IPS DF 4.7 (cell line): ENCODE measurements around the gene SMG7.

ENCODE experiments used
- DNase-seq: peaks from one replicate; pipeline ENCODE4 v3.0.0-alpha.2; 2013; ENCODE audit warnings: low spot score; ENCODE audit errors: extremely low read depth

Gene SMG7

DNA sequence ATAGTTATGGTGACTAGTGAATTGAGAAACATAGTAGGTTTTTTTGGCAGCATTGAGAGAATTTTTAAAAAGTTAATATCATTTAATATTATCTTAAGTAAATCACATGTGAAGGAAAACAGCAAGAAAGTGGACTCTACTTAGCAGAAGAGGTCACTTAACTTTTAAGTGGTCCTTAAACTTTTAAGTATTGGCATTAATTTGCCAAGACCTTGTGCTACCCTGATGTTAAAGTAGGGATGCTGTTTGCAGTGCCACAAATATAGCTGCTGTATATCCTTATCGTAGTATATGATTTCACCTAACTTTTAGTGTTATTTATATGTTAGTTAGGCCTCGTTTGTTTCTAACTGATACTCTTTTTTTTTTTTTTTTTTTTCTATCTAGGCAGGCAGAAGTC, 40.2 kb downstream of the SMG7 start:
- no peak for DNase-seq

DNA sequence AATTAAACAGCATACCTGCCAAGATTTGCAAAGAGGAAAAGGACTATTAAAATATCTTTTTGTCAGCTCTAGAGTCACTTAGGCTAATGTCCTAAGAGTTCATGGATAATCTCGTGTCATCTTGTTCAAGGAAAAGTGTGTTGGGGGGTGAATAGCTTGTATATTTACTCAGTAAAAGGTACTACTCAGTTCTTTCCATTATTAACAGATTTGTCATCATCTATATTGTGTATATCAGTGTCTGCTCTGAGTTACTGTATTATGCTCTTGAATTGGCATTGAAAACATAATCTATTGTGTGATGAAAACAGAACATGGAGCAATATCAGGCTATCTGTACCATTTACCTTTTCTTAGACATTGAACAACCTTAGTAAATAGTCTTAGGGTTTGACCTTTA, 41.9 kb downstream of the SMG7 start:
- DNase-seq, result no peak

DNA sequence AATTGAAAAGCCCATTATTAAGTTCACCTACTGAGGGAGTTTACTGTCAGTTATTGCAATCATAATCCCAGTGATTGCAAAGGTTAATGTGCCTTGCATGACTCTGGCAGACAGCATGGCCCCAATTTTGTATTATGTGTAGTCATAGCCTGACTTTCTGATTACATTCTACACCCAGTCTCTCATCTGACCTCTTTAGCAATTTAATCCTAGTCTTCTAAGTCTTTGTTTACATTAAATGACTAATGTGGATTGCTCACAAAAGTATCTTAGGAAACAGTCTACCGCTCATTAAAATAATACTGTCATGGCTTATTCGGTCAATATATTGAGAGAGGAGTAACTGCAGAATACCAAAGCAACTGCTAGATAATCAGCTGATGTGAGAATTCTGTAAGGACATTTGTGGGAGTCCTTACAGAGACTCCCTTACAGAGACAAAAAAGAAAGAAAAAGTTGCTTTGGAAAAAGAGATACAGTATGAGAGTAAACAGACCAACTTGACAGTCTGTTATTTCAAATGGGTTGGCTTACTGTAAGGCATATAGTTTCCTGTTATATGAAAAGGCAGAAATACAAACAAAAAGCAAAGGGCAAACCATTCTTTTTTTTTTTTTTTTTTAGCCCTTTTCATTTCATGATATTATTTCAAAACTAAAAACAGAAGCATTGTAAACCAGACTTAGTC, 42.8 kb downstream of the SMG7 start:
- no peak for DNase-seq

DNA sequence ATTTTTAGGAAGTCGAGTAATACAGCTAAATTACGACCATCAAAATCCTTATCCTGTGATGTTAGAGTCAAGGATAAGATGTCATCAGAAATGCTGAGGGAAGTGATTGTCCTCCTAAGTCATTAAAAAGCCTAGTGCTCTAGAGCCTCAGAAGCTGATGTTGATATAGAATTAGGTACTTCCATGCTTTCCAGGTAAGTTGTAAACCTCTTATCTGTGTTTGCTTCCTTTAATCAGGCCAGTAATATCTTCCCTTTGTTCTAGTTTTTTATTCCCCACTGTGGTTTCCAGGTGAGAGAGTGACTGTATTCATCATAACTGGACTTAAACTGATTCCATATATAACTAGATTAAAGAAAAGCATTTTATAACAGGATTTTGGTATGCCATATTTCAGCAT, 44.4 kb downstream of the SMG7 start:
- no peak for DNase-seq

DNA sequence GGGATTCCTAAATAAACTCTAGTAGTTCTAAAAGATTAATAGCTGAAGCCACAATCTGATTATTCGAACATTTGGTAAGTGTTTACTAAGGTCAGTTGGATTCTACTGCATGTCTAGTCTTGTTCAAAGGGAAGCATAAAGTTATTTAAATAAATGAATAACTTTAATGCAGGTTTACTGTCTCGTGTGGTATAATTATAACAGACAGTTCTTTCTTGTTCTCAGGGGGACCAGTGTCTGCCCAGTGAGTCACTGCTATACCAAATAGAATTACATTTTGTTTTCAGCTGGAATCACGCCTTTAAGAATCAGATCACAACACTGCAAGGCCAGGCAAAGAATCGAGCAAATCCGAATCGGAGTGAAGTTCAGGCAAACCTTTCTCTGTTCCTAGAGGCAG, 45.1 kb downstream of the SMG7 start:
- no peak for DNase-seq

DNA sequence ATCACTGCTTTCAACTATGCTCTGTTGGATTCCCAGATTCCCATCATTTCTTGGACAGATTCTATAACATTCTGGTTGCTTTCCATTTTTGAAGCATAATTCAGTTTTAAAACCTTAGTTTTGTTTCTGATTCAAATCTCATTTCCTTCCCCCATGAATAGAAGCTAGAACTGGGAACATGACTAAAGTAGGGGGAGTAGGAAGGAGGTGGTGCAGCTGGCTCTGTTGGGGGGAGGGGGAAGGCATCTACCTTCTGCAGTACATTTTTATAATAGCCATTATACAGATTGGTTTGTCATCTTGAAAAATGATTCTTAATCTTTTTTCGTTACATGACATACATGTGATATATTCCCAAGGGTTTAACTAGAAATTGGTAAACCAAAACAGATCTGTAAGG, 48.1 kb downstream of the SMG7 start:
- no peak for DNase-seq

DNA sequence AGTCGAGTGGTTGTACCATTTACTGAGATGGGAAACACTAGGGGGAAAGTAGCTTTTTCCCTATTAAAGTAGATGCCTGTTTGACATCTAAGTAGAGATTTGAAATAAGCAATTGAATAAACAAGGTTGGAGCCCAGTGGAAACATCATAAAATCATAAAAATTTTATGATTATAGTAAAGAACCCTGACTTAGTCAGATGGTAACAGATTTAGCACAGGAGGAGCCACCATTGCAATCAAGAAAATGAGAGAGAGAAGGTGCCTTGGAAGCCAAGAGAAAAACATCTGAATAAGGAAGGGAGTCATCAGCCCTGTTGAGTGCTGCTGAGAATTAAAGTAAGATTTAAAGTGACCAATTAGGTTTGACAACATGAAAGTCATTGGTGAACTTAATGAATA, 49.8 kb downstream of the SMG7 start:
- no peak for DNase-seq

DNA sequence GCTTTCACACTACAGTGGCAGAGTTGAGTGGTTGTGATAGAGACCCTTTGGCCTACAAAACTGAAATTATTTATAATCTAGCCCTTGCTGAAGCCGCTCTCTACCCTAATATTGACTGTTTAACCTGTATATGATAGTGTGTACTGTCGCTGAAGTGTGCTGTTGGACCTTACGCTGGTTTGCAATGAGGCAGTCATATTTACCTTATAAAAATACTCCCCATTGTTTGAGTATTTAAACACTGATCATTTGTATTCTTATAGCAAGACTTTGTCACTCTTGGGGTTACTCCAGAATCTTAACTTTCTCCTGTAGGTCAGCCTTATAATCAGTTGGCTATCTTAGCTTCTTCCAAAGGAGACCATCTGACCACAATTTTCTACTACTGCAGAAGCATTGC, 56.3 kb downstream of the SMG7 start:
- DNase-seq, result no peak

DNA sequence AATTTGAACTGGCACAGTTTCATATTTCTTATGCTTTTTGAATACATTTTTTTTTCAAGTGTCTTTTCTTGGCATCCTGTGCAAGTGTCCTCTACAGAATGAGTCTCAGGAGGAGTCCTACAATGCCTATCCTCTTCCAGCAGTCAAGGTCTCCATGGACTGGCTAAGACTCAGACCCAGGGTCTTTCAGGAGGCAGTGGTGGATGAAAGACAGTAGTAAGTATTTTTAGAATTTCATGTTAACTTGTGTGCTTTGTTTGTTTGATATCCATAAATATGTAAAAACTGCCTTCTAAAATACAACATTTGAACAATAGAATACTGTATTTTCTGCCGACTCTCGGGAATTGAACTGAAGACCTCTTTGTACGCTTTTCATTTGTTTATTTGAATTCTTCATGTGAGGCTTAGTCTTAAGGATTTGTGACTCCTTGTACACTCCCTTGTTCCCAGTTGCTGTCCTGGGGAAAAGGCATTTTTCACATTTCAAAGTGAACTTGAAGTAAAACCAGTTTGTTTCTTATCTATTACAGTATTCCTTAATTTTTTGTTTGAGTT, 61.4 kb downstream of the SMG7 start:
- DNase-seq, result no peak

DNA sequence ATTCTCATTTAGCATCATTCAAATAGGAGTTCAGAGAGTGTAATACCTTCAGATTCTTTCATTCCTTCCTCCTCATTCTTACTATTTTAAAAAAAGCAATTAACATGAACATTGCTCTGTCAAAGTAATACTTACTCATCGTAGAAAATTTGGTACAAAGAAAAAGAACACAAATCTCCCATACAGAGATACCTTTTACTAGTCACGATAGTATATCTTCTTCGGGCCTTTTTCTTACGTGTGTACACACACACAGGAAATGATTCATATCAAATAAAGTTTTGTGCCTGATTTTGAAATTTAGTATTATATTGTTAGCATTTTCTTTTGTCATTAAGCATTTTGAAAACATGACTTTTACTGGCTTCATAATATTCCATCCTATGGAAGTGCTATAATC, 65.1 kb downstream of the SMG7 start:
- DNase-seq, result no peak

DNA sequence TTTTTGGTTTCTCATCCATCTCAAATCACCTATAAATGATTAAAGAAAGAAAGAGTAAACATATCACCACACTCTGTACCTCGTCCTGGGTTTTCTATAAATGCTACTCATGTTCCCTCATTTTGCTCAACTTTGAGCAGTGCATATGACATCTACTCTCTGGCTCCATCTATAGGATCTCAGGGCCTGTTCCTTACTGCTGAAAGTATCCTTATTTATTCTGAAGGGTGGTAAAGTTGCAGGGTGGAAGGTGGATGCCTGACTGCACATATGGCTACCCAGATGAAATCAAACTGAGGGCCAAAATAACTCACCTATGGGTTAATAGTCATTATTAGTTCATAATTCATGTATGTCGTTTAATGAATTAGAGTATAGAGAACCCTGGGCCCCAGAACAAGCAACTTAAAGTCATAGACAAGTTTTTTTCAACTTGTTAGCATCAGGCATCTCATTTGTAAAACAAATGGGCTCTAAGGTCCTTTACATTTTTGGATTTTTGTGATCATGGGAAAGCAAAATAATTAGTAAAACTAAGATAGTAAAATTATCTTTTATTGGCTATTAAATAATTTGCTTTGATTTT, 71.4 kb downstream of the SMG7 start:
- DNase-seq, result peak; percentile 19

DNA sequence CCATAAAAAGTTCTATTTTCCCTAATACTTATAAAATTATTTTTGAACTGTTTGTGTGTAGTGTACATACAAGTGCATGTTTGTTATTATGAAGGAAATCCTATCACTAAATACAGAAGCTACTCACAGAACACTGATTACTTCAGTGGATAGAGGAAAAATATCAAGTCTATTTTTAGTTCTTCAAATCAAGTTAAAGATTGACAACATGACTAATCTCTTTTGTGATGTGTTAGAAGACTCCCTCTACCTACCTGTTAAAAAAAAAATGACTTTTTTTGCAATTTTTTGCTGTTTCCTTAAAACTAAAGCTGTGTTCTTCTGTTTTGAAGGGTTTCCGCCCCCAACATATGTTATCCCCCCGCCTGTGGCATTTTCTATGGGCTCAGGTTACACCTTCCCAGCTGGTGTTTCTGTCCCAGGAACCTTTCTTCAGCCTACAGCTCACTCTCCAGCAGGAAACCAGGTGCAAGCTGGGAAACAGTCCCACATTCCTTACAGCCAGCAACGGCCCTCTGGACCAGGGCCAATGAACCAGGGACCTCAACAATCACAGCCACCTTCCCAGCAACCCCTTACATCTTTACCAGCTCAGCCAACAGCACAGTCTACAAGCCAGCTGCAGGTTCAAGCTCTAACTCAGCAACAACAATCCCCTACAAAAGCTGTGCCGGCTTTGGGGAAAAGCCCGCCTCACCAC, 72.4 kb downstream of the SMG7 start:
- DNase-seq, result no peak

DNA sequence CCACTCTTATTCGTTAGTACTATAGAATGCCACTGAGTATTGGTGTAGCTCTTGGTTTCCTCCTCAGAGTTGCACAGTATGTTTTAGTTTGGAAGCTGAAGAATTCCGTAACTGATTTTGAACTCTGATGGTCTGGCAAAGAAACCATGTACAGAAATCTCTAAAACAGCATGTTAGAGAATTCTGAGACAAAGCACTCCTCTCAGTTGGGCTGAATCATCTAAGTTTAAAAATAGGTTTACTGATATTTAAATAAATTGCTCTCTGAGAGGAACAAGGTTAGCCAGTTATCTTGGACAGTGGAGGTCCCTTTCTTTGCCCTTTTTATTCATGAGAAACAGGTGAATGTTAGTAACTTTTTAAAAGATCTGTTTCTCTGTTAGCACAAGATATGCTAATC, 74.1 kb downstream of the SMG7 start:
- DNase-seq, result no peak

DNA sequence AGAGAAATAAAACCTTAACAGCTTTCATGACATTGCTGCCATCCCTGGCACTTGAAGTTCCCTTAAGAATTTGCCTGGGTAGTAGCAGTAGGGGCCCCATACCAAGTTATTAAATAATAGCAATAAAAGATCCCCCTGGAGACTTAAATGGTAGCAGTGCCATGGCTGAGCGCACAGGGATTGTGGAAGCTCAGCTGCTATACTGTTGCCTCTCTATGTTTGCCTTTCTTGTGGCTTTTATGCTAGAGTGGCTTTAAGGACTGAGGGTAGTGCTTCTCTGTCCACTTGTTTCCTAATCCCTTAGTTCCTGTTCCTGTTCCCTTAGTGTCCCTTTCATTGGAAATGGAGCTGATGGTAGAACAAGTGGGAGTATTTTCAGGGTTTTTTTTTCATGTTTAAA, 75.8 kb downstream of the SMG7 start:
- no peak for DNase-seq

DNA sequence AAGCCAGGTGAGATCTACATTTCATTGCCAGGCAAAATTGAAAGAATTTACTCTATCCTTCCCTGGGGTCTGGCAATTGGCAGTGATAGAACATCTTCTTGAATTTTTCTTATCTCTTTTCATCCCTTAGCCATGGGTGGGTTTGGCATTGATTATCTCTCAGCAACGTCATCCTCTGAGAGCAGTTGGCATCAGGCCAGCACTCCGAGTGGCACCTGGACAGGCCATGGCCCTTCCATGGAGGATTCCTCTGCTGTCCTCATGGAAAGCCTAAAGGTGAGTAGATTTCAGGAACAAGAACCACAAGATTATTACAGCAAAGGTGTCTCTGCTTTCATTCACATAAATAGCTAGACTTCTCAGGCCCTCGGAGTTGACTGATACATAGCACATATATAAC, 78.6 kb downstream of the SMG7 start:
- no peak for DNase-seq

DNA sequence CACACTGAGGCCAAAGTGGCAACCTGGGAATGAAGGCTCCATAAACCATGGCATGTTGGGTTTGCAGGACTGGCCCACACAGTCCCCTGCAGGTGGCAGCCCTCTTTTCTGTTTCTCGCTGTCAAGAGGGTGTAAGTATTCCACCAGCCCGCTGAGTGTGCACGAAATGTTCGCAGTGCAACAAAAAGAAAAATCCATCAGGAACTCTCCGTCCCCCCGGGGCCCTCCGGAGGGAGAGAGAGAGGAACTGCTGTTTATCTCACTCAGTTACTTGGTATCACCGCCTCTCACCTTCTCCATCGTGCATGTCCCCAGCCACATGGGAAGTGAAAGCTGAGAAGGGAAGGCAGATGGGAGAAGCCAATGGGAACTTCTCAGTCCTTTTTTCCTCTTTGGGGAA, 79.6 kb downstream of the SMG7 start:
- DNase-seq, result no peak

DNA sequence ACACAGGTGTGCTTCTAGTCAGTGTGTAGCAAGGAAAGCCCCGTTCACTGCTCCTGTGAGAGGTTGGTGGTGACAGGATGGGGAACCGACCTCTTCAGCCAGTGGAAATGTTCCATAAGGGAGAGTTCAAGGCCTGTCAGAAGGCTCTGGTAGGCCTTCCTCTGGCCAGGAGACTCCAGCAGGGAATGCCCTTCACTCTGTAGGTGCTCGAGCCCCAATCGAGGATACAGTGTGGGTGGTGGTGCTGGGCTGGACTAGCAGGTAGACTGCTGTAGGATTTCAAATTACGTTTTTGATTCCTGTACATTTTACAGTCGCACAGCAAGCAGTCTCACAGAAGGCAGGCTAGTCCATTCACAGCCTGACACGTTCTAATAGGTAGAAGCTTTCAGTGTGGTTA, 80.1 kb downstream of the SMG7 start:
- DNase-seq, result no peak

DNA sequence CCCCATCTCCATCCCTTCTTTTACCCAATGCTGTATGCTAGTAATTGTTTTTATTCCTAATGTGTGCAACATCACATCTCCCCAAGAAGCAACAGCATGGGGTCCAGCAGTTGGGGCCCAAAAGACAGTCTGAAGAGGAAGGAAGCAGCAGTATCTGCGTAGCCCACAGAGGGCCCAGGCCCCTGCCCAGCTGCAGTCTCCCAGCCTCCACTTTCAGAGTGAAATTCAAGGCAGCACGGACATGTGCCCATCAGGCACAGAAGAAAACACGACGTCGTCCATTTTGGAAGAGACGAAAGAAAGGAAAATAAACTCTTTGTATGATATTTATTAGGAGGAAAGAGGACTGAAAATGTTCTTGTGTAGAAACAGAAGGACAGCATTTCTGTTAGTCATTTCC, 80.6 kb downstream of the SMG7 start:
- DNase-seq, result no peak

DNA sequence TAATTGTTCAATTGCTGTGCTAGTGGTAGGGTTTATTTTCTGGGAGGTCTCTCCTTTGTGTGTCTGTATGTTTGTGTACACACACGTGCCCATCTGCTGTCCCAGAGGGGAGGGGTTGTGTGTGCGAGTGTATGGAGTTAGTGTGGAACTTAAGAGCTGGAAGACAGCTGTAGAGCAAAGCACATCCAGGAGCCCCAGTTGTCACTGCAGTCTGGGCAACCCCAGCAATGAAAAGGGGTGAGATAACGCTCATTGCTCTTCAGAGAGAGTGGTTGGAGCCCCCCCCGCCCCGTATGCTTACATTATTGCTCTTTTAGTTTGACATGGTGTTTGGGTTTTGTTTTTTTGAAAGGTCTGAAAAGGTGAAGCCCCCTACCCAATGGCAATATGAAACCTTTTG, 81.0 kb downstream of the SMG7 start:
- DNase-seq, result no peak

DNA sequence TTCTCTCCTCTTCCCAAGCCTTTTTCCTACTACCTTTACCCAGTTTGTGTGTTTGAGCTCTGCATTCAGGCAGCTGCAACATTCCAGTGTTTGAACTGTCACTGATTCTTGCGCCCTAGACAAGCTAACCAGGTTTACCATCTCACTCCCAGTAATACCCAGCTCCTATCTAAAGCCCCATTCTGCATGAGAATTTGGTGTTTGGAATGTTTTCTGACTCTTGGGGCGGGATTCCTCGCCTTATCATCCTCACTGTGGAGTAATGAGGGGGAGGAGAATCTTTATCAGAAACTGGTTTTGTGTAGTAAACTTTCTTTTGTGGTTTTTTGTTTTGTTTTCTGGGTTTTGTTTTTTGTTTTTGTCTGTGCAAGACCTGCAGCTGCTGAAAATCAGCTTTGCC, 81.5 kb downstream of the SMG7 start:
- no peak for DNase-seq

DNA sequence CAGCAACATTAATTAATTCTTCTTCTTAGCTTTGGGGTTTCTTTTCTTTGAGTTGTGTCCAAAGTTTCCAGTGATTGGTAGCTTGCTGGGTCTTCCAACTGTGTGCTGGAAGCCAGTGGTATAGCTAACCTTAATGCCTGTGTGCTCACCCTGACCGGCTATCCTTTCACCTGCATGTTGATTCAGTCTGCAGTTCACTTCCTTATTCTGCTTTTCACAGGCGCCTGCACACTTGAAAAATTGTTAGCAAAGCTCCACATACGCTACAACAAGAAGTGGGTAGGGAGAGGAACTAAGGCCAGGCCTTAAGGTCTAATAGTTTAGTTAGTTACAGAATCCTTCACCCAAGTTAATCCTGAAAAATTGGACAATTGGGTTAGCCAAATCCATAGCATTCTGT, 82.3 kb downstream of the SMG7 start:
- DNase-seq, result no peak

DNA sequence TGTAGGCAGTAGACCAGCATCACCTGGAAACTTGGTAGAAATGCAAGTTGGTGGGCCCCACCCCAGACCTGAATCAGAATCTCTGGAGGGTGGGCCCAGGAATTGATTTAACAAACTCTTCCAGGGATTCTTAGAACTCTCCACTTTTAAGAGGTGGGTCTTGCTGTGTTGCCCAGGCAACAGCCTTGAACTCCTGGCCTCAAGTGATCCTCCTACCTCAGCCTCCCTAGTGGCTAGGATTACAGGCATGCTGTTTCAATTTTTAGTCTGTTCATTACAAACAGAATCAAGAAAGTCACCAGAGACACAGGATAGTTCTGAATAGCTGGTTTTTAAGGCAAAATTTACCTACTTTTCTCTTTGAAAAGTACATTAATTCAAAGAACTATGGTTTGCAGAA, 86.8 kb downstream of the SMG7 start:
- DNase-seq, result no peak

DNA sequence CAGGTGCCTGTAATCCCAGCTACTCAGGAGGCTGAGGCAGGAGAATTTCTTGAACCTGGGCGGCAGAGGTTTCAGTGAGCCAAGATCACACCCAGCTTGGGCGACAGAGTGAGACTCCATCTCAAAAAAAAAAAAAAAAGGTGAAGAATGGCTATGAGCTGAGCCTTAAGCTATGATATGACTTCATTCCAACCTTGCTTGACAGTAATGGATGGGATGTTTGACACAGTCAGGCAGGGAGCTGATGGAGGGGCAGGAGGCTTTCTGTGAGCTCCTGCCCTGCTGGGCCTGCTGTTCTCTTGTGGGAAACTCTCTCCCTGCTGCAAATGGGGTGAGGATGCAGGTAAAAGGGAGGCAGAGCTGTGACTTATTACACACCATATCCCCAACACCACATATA, 90.4 kb downstream of the SMG7 start:
- no peak for DNase-seq
